Bronchial epithelial cell (primary cell): ENCODE measurements around the gene F13A1. TPM values are rescaled to one million over a fixed set of nuclear protein-coding genes. Genes with fewer than 3 reads are reported as not detected.

ENCODE experiments used
- DNase-seq: peaks from one replicate; pipeline ENCODE4 v3.0.0-alpha.2; 2010; ENCODE audit warnings: low read depth
- FAIRE-seq: peaks from 2 replicates; lab custom pipeline; 2011; peaks lifted over from hg19 to GRCh38; lab: Jason Lieb, UNC
- H3K27me3 ChIP-seq: 2 replicates; pipeline ENCODE4 v1.5.1; 2011; ENCODE audit warnings: low read length; ENCODE audit not compliant: control insufficient read depth, insufficient read depth
- H3K36me3 ChIP-seq: 2 replicates; pipeline ENCODE4 v1.5.1; 2011; ENCODE audit warnings: low read length; ENCODE audit not compliant: control insufficient read depth, insufficient read depth
- H3K4me3 ChIP-seq: 2 replicates; pipeline ENCODE4 v1.5.1; 2011; ENCODE audit warnings: mild to moderate bottlenecking, low read depth, low read length, control low read depth
- CTCF ChIP-seq: IDR thresholded peaks from 2 replicates; pipeline ENCODE4 v1.5.1; 2011; ENCODE audit warnings: mild to moderate bottlenecking, moderate library complexity, low read length, control low read depth, inconsistent platforms; ENCODE audit not compliant: insufficient read depth, severe bottlenecking
- total RNA-seq: library from RNA; depleted of rRNA; stranded (reverse); fragments of >200 nt; gene quantifications from 2 replicates; pipeline ENCODE4 v1.2.1, GENCODE V29; 2014

The F13A1 gene
- total RNA-seq, 1 donor from 2014 or later, result not detected

DNA sequence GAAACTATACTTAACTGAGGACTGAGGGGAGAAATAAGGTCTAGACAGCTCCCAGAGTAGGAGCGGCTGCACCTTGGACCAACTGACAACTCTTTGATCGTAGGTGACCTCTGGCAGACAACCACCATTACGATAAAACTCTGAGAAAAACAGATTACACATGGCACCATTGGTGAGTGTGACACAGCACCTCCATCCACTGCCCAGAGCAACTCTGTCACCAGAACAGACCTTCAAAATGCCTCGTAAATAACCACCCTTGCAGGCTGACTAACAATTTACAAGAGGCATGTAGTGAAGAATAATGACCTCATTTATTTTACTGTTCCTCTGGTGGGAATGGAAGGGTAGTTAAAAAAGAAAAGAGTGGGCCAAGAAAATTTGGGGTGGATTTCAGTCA lies 64.2 kb downstream of the F13A1 start:
- no peak overlapping the region for H3K4me3 ChIP-seq
- FAIRE-seq, result peak; percentile 43
- no peak for TF ChIP-seq CTCF
- no peaks in the 10 kb centered on the region for H3K27me3 ChIP-seq
- no peak for DNase-seq
- H3K36me3 ChIP-seq, result no peaks in the 10 kb centered on the region

DNA sequence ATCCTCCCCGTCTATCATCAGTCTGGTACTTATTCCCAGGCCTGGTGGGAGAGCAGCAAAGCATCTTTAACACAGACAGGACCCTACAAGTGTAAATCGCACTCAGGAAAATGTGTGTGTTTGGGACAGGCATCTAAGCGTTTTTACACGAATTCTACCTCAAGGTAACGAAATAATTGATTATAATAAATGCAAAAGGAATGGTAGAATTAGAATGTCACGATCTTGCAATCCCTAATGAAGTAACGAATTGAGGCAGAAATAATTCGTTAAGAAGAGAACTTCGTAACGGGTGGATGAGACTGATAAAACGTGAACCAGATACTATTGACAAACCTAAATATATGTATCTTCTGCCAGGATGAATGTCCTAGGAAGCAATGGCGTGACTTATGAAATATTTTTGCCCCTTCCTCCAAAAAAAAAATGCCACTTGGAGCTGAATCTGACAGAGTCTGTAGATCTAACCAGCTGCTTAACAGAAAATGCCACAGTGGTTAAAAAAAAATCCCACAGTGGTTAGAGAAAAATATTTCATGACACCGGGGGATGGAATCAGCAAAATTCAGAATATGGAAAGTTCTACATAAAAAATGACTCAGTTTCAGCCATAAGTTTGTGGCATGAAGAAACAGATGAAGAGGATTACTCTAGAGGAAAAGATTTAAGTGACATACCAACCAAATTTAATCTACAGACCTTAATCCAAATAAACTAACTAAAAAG lies 68.7 kb downstream of the F13A1 start:
- no peaks in the 10 kb centered on the region for H3K27me3 ChIP-seq
- DNase-seq (no peak), FAIRE-seq (no peak)
- no peak overlapping the region for H3K4me3 ChIP-seq
- no peaks in the 10 kb centered on the region for H3K36me3 ChIP-seq
- no peak for TF ChIP-seq CTCF

- FAIRE-seq, result no peak
- TF ChIP-seq CTCF, result no peak
- Histone ChIP-seq H3K4me3 (no peak overlapping the region), H3K27me3 (no peaks in the 10 kb centered on the region), H3K36me3 (no peaks in the 10 kb centered on the region)
- no peak for DNase-seq
These were observed 71.8 kb downstream of the F13A1 start for GRCh38 chr6:6248651-6249050.

DNA sequence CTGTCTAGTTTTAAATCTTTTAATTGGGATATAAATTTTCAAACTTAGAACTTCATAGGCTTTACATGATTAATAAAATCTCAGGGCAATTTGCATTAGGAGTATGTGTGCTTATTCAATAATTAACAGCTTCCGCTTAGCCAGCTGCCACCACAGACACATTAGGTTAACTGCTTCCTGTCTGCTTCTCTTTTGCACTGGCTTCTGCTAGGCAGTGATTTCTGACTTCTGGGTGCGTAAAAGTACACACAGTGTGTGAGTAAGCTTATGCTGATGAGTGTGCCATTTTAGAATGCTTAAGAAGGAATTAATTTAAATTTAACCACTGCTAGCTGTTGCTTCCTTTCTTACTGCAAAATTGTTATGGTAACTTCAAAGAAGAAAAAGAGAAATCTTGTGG lies 73.9 kb downstream of the F13A1 start:
- Histone ChIP-seq H3K4me3 (no peak overlapping the region), H3K27me3 (no peaks in the 10 kb centered on the region), H3K36me3 (no peaks in the 10 kb centered on the region)
- TF ChIP-seq CTCF, result no peak
- no peak for DNase-seq
- FAIRE-seq, result no peak

GRCh38 chr6:6244624-6245023 lies 75.8 kb downstream of the F13A1 start:
- H3K36me3 ChIP-seq, result no peaks in the 10 kb centered on the region
- no peak for DNase-seq
- no peak for FAIRE-seq
- TF ChIP-seq CTCF, result no peak
- no peaks in the 10 kb centered on the region for H3K27me3 ChIP-seq
- no peak overlapping the region for H3K4me3 ChIP-seq

DNA sequence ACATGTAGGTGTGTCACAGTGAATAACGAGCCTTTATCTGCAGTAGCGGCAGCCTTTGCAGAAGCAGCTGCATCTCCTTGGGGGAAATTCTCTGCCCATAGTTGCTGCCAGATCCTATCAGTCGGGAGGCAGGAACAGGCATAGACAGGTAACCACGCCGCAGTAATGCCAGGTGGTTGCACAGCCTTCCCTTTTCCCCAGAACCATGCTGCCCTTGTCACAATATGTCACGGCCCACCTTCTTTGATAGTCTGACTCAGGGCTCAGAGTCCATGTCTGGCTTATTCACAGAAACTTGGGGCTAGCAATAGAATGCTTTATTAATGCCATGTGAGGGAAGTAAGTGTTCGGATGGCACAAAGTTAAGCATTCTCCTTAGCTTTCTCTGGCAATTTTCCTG lies 76.6 kb downstream of the F13A1 start:
- no peak for TF ChIP-seq CTCF
- Histone ChIP-seq H3K27me3 (no peaks in the 10 kb centered on the region), H3K4me3 (no peak overlapping the region), H3K36me3 (no peaks in the 10 kb centered on the region)
- FAIRE-seq (peak; percentile 62), DNase-seq (no peak)
